ENCODE measurements around the gene ASH1L.
"Not testable (repeated sequence)": the region's sequence is repeated elsewhere in the genome, so short reads cannot be mapped to it uniquely, and the experiment has no call there.

The ASH1L gene

DNA sequence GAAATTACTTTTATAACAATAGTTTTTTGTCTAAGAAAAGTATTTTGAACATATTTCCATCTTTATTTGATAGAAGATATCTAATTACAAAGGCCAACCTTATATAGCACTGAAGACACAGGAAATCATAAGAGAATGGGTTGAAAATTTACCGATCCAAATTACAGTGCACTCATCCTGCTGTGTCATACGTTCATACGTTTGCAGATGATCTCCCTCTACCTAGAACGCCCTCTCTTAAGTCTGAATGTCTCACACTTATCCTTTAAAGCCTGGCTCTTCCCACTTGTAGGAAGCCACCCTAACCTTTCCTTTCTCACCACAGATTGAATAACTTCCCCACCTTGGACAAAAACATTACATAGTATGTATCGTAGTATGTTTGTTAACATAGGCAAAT, 9.3 kb downstream of the ASH1L start:
- DNase-seq, result no peak

- no peak for DNase-seq
These were observed 13.9 kb downstream of the ASH1L start for GRCh38 chr1:155548706-155549105.

DNA sequence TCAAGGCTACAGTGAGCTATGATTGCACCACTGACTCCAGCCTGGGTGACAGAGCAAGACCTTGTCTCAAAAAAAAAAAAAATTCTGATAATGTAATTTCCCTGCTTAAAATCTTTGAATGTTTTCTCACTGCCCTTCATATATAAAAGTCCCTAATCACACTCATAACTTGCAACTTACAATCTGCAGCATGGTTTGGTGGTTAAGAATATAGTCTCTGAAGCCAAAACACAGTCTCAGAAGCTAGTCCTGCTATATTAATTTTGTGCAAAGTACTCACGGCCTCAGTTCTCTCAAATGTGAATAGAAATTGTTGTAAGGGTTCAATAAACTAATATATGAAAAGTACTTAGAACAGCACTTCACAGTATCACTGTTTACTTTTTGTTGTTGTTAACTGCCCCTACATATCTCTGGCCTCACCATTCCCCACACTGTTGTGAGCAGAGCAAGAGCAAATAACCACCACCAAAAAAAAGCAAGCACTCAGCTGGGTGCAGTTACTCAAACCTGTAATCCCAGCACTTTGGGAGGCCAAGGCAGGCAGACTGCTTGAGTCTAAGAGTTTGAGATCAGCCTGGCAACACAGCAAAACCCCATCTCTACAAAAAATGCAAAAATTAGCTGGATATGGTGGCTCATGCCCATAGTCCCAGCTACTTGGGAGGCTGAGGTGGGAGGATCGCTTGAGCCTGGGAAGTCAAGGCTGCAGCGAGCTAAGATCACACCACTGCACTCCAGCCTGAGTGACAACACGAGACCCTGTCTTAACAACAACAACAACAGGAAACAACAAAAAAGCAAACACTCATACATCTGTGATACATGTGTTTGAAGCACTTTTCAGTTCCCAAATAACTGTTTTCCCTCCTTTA, 22.4 kb downstream of the ASH1L start:
- DNase-seq, result no peak

DNA sequence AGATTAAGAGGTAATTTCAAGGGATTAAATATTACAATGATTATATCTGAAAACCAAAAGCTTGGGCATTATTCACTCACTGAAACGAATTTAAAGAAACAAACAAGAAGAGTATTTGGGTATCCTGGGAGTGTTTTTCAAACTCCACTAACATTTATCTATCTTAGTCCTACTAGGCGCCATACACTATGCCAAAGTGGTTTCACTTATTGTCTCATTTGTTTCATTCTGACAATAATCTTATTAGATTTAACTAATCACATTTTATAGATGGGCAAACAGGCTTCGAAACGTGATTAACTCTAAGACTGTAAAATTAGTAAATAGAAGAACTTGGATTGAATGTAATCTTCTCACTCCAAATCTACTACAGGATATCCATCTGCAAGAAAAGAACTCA, 25.4 kb downstream of the ASH1L start:
- DNase-seq, result no peak

- DNase-seq, result no peak
These were observed 31.0 kb downstream of the ASH1L start for GRCh38 chr1:155531624-155532023.

DNA sequence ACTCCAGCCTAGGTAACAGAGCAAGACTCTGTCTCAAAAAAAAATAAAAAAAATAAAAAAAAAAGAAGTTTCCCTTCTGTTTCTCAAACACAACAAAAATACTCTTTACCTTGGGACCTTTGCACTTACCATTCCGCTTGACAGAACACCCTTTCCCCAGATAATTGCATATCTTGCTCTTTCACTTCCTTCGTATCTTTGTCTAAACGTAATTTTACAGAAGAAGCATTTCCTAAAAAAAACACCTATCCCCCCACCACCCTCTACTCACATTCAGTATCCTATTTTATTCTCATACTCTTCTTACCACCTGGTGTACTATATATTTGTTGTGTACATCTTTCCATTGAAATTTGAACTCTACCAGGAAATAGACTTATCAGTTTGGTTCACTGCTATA, 32.7 kb downstream of the ASH1L start:
- DNase-seq, result no peak

GRCh38 chr1:155529109-155529508, 33.5 kb downstream of the ASH1L start:
- no peak for DNase-seq

- no peak for DNase-seq
These were observed 34.9 kb downstream of the ASH1L start for GRCh38 chr1:155527677-155528076.

- no peak for DNase-seq
These were observed 36.2 kb downstream of the ASH1L start for GRCh38 chr1:155526356-155526755.

- DNase-seq, result no peak
These were observed 40.5 kb downstream of the ASH1L start for GRCh38 chr1:155522069-155522468.

DNA sequence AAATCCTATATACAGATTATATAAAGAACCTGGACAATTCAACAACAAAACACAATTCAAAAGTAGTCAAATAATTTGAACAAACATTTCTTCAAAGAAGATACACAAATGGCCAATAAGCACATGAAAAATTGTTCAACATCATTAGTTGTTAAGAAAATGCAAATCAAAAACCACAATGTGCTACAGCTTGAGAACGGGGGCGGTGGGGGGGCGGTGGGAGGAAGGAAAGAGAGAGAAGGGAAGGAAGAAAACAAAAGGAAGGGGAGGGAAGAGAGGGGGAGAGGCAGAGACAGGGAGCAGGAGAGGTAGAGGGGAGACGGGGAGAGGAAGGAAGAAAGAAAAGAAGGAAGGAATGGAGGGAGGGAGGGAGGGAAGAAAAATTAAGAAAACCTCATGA, 44.1 kb downstream of the ASH1L start:
- DNase-seq, result no peak

DNA sequence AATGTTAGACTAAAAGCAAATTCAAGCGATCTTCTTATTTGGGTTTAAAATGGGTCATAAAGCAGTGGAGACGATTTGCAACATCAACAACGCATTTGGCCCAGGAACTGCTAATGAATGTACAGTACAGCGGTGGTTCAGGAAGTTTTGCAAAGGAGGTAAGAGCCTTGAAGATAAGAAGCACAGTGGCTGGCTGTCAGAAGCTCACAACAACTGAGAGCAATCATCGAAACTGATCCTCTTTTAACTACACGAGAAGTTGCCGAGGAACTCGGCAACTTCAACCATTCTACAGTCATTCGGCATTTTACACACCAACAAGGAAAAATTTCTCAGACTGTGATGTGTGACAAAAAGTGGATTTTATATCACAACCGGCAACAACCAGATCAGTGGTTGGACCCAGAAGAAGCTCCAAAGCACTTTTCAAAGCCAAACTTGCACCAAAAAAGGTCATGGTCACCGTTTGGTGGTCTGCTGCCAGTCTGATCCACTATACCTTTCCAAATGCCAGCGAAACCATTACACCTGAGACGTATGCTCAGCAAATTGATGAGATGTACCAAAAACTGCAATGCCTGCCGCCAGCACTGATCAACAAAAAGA, 47.9 kb downstream of the ASH1L start:
- DNase-seq, result no peak

- no peak for DNase-seq
These were observed 49.2 kb downstream of the ASH1L start for GRCh38 chr1:155513300-155513916.

DNA sequence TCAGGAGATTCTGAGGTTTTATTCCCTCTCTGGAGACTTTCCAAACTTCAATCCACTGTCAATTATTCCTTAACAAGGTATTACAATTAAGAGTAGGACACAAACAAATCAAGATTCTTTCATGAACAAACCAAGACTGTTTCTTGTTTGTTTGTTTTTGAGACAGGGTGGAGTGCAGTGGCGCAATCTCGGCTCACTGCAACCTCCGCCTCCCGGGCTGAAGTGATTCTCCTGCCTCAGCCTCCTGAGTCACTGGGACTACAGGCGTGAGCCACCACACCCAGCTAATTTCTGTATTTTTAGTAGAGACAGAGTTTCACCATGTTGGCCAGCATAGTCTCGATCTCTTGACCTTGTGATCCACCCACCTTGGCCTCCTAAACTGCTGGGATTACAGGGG, 51.2 kb downstream of the ASH1L start:
- DNase-seq, result not testable (repeated sequence)

DNA sequence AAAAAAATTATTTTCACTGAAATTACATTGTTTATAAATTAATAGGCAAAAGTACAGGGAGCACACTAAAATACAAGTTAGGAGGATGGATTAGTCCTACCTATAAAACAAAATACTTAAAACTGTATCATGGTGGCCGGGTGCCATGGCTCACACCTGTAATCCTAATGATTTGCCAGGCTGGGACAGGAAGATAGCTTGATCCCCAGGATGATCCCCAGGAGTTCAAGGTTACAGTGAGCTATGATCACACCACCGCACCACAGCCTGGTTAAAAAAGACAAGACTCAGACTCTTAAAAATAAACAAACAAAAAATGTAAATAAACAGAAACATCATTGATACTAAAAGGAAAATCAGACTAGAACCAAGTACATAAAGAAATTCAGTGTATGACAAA, 53.5 kb downstream of the ASH1L start:
- no peak for DNase-seq

DNA sequence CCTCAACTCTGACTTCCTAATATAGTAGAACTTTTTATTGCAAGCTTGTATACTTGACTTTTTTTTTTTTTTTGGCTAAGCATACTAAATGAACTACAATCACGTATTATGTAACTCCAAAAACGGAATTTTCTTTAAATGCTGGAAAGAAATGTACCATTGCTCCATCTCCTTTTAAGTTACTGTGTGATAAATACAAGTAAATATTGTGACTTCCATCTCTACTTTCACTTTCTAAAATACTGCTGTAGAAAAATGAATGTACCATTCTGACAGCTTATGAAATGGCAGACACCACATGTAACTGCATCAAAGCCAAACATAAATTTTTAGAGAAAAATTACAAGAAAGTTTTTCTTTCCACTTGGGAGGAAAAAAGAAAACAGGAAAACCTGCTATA, 54.7 kb downstream of the ASH1L start:
- no peak for DNase-seq

DNA sequence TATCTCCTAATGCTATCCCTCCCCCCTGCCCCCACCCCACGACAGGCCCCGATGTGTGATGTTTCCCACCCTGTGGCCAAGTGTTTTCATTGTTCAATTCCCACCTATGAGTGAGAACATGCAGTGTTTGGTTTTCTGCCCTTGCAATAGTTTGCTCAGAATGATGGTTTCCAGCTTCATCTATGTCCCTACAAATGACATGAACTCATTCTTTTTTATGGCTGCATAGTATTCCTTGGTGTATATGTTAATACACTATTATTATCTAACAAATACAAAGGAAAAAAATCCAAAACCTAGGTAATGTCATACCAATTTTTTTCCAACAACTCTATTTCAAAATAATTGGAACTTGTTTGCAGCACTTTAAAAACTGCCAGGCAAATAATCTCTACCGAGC, 56.6 kb downstream of the ASH1L start:
- DNase-seq, result not testable (repeated sequence)

DNA sequence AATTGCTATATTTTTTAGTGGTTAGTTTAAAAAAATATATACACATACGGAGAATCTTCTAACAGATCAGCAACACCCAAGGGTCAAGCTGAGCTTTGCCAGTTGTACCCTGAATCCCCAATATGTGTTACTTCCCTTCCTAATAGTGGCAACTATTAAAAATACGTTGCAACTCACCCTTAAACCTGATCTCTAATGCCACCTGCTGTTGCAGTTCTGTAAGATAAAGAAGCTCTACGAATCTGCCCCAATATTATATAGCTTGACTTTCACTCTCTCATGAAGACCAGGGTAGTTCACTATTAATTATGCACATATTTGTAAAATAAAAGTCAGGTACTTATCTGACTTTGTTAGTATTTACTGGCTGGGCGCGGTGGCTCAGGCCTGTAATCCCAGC, 58.4 kb downstream of the ASH1L start:
- no peak for DNase-seq

- DNase-seq, result no peak
These were observed 62.5 kb downstream of the ASH1L start for GRCh38 chr1:155499953-155500639.

- DNase-seq, result no peak
These were observed 63.3 kb downstream of the ASH1L start for GRCh38 chr1:155499263-155499662.

- DNase-seq, result not testable (repeated sequence)
These were observed 69.0 kb downstream of the ASH1L start for GRCh38 chr1:155493595-155493994.

DNA sequence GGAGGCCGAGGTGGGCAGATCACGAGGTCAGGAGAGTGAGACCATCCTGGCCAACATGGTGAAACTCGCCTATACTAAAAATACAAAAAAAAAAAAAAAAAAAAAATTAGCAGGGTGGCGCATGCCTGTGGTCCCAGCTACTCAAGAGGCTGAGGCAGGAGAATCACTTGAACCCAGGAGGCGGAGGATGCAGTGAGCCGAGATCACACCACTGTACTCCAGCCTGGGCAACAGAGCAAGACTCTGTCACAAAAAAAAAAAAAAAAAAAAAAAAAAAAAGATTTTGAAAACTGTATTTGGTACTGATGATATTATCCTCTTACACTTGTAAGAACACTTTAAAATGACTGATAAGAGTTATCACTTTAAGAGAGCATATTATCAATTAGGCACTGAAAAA, 74.2 kb downstream of the ASH1L start:
- not testable (repeated sequence) for DNase-seq

DNA sequence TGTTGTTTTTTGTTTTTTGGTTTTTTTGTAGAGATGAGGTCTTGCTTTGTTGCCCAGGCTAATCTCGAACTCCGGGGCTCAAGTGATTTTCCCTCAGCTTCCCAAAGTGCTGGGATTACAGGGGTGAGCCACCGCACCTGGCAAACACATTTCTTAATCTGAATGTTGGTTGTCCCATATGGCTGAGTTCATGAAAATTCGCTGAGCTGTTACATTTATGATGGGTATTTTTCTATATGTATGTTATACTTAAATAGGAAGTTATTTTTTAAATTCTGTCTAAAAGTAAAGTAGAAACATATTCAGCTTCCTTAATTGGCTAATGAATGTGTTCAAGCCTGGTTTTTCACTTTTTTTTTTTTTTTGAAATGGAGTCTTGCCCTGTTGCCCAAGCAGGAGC, 75.1 kb downstream of the ASH1L start:
- no peak for DNase-seq

- not testable (repeated sequence) for DNase-seq
These were observed 75.7 kb downstream of the ASH1L start for GRCh38 chr1:155486952-155487351.
